Measurements from ENCODE around the gene NYNRIN.

- TF ChIP-seq CTCF (conservative IDR thresholded peaks at IDR 0.05; ENCODE audit: low read depth, low read length) (no peak), EZH2phosphoT487 (IDR thresholded peaks at IDR 0.05; ENCODE audit: borderline replicate concordance, low read length) (no peak)
Measured at GRCh38 chr14:24434036-24434435, 35.2 kb downstream of the NYNRIN start.

Data from PC-3 (cell line).